ENCODE measurements around the gene ADSL. TPM values are rescaled to one million over a fixed set of nuclear protein-coding genes. Genes with fewer than 3 reads are reported as not detected.
A peak's percentile ranks its signal among the peaks of the same experiment; 100 is the strongest.

The ADSL gene
- total RNA-seq, 1 donor from 2014 or later: 135 TPM

GRCh38 chr22:40397396-40397795 lies 51.1 kb downstream of the ADSL start:
- no peak overlapping the region for H3K4me3 Mint-ChIP-seq

GRCh38 chr22:40399621-40400020 lies 53.3 kb downstream of the ADSL start:
- peaks cover 11% of the 10 kb centered on the region for H3K4me1 Mint-ChIP-seq
- H3K27ac ChIP-seq: no peak overlapping the region
- no peak overlapping the region for H3K9ac ChIP-seq
- no peak for TF ChIP-seq EZH2phosphoT487 (IDR thresholded peaks at IDR 0.05)
- no peak for TF ChIP-seq EZH2 (IDR thresholded peaks at IDR 0.05)
- TF ChIP-seq CTCF (IDR thresholded peaks at IDR 0.05): no peak
- peaks cover 4% of the 10 kb centered on the region for H3F3A ChIP-seq (ENCODE audit: low read depth)
- no peaks in the 10 kb centered on the region for H4K20me1 ChIP-seq (ENCODE audit: low read depth)
- no peaks in the 10 kb centered on the region for H3K79me2 ChIP-seq (ENCODE audit: low read depth)
- peaks cover 30% of the 10 kb centered on the region for H3K36me3 Mint-ChIP-seq
- H3K4me2 ChIP-seq: no peak overlapping the region
- H3K36me3 ChIP-seq: no peaks in the 10 kb centered on the region
- H3K27me3 Mint-ChIP-seq (ENCODE audit: insufficient read depth, low read depth): no peaks in the 10 kb centered on the region
- no peak overlapping the region for H3K27ac Mint-ChIP-seq
- no peak overlapping the region for H3K4me3 Mint-ChIP-seq
- H3K9me3 Mint-ChIP-seq: no peaks in the 10 kb centered on the region
- no peaks in the 10 kb centered on the region for H3K9me3 ChIP-seq (ENCODE audit: low read depth)
- DNase-seq (ENCODE audit: low spot score): no peak
- no peaks in the 10 kb centered on the region for H3K27me3 ChIP-seq
- H3K4me3 ChIP-seq: no peak overlapping the region
- peaks cover 8% of the 10 kb centered on the region for H3K4me1 ChIP-seq
- H2AFZ ChIP-seq (replicated peaks): no peak overlapping the region

More at GRCh38 chr22:40397396-40397795, 51.1 kb downstream of the ADSL start:
- Histone ChIP-seq H3K4me1 (peaks cover 8% of the 10 kb centered on the region), H3K27me3 (no peaks in the 10 kb centered on the region), H3K79me2 (ENCODE audit: low read depth) (peaks cover 3% of the 10 kb centered on the region), H2AFZ (replicated peaks) (no peak overlapping the region), H3K36me3 (no peaks in the 10 kb centered on the region), H3K4me3 (no peak overlapping the region), H3F3A (ENCODE audit: low read depth) (peaks cover 4% of the 10 kb centered on the region), H3K9ac (no peak overlapping the region), H4K20me1 (ENCODE audit: low read depth) (peaks cover 3% of the 10 kb centered on the region), H3K9me3 (ENCODE audit: low read depth) (no peaks in the 10 kb centered on the region), H3K4me2 (no peak overlapping the region), H3K27ac (no peak overlapping the region)
- H3K36me3 Mint-ChIP-seq: peaks cover 16% of the 10 kb centered on the region
- peaks cover 3% of the 10 kb centered on the region for H3K27me3 Mint-ChIP-seq (ENCODE audit: insufficient read depth, low read depth)
- TF ChIP-seq EZH2 (IDR thresholded peaks at IDR 0.05): no peak
- TF ChIP-seq CTCF (IDR thresholded peaks at IDR 0.05): no peak
- no peak for TF ChIP-seq EZH2phosphoT487 (IDR thresholded peaks at IDR 0.05)
- peaks cover 16% of the 10 kb centered on the region for H3K4me1 Mint-ChIP-seq
- DNase-seq (ENCODE audit: low spot score): no peak
- H3K27ac Mint-ChIP-seq: peak overlapping the region; percentile 80
- no peaks in the 10 kb centered on the region for H3K9me3 Mint-ChIP-seq

GRCh38 chr22:40400159-40400558 lies 53.9 kb downstream of the ADSL start:
- Mint-ChIP-seq H3K4me3 (no peak overlapping the region), H3K9me3 (no peaks in the 10 kb centered on the region), H3K36me3 (peaks cover 29% of the 10 kb centered on the region), H3K27ac (no peak overlapping the region), H3K27me3 (ENCODE audit: insufficient read depth, low read depth) (no peaks in the 10 kb centered on the region), H3K4me1 (peaks cover 11% of the 10 kb centered on the region)
- Histone ChIP-seq H3F3A (ENCODE audit: low read depth) (peaks cover 4% of the 10 kb centered on the region), H3K27ac (no peak overlapping the region), H3K9ac (no peak overlapping the region), H2AFZ (replicated peaks) (no peak overlapping the region), H4K20me1 (ENCODE audit: low read depth) (no peaks in the 10 kb centered on the region), H3K9me3 (ENCODE audit: low read depth) (no peaks in the 10 kb centered on the region), H3K79me2 (ENCODE audit: low read depth) (no peaks in the 10 kb centered on the region), H3K27me3 (no peaks in the 10 kb centered on the region), H3K4me1 (peaks cover 8% of the 10 kb centered on the region), H3K36me3 (no peaks in the 10 kb centered on the region), H3K4me3 (no peak overlapping the region), H3K4me2 (no peak overlapping the region)
- DNase-seq (ENCODE audit: low spot score): no peak
- no peak for TF ChIP-seq EZH2 (IDR thresholded peaks at IDR 0.05)
- TF ChIP-seq CTCF (IDR thresholded peaks at IDR 0.05): no peak
- TF ChIP-seq EZH2phosphoT487 (IDR thresholded peaks at IDR 0.05): no peak
